ENCODE measurements around the gene RALGPS2. TPM values are rescaled to one million over a fixed set of nuclear protein-coding genes. Genes with fewer than 3 reads are reported as not detected.

Gene RALGPS2
- total and polyA plus RNA-seq, 2 experiments from 2014 or later: 8.1 to 31.2 TPM

DNA sequence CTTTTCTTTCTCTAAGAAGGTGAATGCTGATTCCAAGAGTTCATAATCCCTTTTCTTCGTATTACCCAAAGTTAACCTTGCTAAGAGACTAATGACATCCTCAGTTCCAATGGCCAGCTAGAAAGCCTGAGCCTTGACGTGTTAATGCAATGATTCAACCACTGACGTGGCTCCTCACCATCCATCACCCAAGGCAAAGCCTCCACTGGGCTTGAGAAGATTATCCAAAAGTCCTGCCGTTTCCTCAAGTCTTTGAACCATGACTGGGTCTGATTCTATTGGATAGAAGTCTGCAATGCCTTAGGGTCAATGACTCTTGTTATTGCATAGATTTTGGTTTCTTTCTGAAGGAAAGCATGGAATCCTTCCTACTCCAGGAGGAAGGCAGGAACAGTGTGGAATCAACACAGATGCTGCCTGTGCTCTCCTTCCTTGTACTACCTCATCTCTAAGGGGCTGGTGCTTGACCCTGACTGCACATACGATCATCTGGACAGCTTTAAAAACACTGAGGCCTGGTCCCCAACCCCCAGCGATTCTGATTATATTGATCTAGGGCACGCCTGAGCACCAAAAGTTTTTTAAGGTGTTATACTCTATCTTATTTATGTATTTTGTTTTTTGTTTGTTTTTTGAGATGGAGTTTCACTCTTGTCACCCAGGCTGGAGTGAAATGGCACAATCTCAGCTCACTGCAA lies 215.2 kb downstream of the RALGPS2 start (continued):
- TF ChIP-seq, protein P1, sequence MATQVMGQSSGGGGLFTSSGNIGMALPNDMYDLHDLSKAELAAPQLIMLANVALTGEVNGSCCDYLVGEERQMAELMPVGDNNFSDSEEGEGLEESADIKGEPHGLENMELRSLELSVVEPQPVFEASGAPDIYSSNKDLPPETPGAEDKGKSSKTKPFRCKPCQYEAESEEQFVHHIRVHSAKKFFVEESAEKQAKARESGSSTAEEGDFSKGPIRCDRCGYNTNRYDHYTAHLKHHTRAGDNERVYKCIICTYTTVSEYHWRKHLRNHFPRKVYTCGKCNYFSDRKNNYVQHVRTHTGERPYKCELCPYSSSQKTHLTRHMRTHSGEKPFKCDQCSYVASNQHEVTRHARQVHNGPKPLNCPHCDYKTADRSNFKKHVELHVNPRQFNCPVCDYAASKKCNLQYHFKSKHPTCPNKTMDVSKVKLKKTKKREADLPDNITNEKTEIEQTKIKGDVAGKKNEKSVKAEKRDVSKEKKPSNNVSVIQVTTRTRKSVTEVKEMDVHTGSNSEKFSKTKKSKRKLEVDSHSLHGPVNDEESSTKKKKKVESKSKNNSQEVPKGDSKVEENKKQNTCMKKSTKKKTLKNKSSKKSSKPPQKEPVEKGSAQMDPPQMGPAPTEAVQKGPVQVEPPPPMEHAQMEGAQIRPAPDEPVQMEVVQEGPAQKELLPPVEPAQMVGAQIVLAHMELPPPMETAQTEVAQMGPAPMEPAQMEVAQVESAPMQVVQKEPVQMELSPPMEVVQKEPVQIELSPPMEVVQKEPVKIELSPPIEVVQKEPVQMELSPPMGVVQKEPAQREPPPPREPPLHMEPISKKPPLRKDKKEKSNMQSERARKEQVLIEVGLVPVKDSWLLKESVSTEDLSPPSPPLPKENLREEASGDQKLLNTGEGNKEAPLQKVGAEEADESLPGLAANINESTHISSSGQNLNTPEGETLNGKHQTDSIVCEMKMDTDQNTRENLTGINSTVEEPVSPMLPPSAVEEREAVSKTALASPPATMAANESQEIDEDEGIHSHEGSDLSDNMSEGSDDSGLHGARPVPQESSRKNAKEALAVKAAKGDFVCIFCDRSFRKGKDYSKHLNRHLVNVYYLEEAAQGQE (IDR thresholded peaks at IDR 0.05; ENCODE audit: unreplicated experiment): no peak
- TF ChIP-seq ZNF114 (CRISPR knock-in tag; IDR thresholded peaks at IDR 0.05) (no peak), NANOG (IDR thresholded peaks at IDR 0.05; ENCODE audit: borderline replicate concordance) (no peak), EZH2phosphoT487 (IDR thresholded peaks at IDR 0.05; ENCODE audit: unreplicated experiment) (no peak), JUNB (IDR thresholded peaks at IDR 0.05; ENCODE audit: unreplicated experiment) (no peak), STAT1 (IDR thresholded peaks at IDR 0.05; ENCODE audit: unreplicated experiment) (no peak)
- TF ChIP-seq, protein P2, sequence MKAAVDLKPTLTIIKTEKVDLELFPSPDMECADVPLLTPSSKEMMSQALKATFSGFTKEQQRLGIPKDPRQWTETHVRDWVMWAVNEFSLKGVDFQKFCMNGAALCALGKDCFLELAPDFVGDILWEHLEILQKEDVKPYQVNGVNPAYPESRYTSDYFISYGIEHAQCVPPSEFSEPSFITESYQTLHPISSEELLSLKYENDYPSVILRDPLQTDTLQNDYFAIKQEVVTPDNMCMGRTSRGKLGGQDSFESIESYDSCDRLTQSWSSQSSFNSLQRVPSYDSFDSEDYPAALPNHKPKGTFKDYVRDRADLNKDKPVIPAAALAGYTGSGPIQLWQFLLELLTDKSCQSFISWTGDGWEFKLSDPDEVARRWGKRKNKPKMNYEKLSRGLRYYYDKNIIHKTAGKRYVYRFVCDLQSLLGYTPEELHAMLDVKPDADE (IDR thresholded peaks at IDR 0.05): no peak
- TF ChIP-seq, protein P3, sequence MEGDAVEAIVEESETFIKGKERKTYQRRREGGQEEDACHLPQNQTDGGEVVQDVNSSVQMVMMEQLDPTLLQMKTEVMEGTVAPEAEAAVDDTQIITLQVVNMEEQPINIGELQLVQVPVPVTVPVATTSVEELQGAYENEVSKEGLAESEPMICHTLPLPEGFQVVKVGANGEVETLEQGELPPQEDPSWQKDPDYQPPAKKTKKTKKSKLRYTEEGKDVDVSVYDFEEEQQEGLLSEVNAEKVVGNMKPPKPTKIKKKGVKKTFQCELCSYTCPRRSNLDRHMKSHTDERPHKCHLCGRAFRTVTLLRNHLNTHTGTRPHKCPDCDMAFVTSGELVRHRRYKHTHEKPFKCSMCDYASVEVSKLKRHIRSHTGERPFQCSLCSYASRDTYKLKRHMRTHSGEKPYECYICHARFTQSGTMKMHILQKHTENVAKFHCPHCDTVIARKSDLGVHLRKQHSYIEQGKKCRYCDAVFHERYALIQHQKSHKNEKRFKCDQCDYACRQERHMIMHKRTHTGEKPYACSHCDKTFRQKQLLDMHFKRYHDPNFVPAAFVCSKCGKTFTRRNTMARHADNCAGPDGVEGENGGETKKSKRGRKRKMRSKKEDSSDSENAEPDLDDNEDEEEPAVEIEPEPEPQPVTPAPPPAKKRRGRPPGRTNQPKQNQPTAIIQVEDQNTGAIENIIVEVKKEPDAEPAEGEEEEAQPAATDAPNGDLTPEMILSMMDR (conservative IDR thresholded peaks at IDR 0.05; ENCODE audit: low read depth in 2 of 2): no peak

DNA sequence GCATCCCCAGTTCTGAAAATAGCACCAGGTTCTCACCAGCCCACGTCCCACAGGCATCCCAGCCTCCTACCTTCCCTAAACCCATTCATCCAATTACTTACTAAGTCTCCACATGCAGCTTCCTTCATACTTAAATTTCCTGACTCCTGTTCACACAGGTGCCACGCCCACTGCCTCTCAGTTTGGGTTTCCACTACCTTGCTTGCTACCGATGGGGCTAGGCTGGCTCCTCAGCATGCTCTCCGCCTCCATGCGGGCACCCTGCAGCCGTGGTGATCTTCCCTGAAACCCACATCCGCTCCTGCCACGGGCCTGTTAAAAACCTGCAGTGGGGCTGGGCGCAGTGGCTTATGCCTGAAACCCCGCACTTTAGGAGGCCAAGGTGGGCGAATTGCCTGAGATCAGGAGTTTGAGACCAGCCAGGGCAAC lies 216.2 kb downstream of the RALGPS2 start:
- H3F3A ChIP-seq (replicated peaks; ENCODE audit: low read depth): no peaks in the 10 kb centered on the region
- peaks cover 15% of the 10 kb centered on the region for H3K4me1 Mint-ChIP-seq
- peak overlapping the region; percentile 83; the same call in 1 of the 2 replicates for H2AFZ ChIP-seq
- ATAC-seq (no peak; the same call in 2 of the 3 replicates), DNase-seq (ENCODE audit: low spot score) (no peak)
- peaks cover 6% of the 10 kb centered on the region for H3K4me1 ChIP-seq (ENCODE audit: insufficient read depth)
- peaks cover 7% of the 10 kb centered on the region for H3K27me3 Mint-ChIP-seq (ENCODE audit: insufficient read depth, low read depth, poor library complexity)
- H3K27ac Mint-ChIP-seq: no peak overlapping the region
- no peaks in the 10 kb centered on the region for H3K9me3 Mint-ChIP-seq
- H3K27ac ChIP-seq (ENCODE audit: low read depth): no peak overlapping the region
- H3K27me3 ChIP-seq (ENCODE audit: insufficient read depth): no peaks in the 10 kb centered on the region
- no peak overlapping the region for H3K4me3 Mint-ChIP-seq
- H3K4me2 ChIP-seq: no peak overlapping the region
- no peaks in the 10 kb centered on the region for H3K36me3 Mint-ChIP-seq (ENCODE audit: low read depth)
- H4K20me1 ChIP-seq (replicated peaks; ENCODE audit: insufficient read depth): no peaks in the 10 kb centered on the region
- H3K79me2 ChIP-seq (replicated peaks; ENCODE audit: insufficient read depth): no peaks in the 10 kb centered on the region
- H3K4me3 ChIP-seq: no peak overlapping the region
- no peaks in the 10 kb centered on the region for H3K36me3 ChIP-seq (ENCODE audit: insufficient read depth)
- H3K9me2 ChIP-seq (ENCODE audit: insufficient read depth): no peaks in the 10 kb centered on the region
- TF ChIP-seq, protein P3 (conservative IDR thresholded peaks at IDR 0.05; ENCODE audit: low read depth in 2 of 2): no peak
- no peak for TF ChIP-seq JUNB (IDR thresholded peaks at IDR 0.05; ENCODE audit: unreplicated experiment)
- TF ChIP-seq ZNF114 (CRISPR knock-in tag; IDR thresholded peaks at IDR 0.05): no peak

Data from GM23338 (cell line).